Transverse colon (tissue), 4 donors: ENCODE measurements around the gene SERPINF2. TPM values are rescaled to one million over a fixed set of nuclear protein-coding genes. Genes with fewer than 3 reads are reported as not detected.

ENCODE experiments used
- DNase-seq: peaks from one replicate; pipeline ENCODE4 v3.0.0-alpha.2; 2019
- H3K27ac ChIP-seq, 4 donors: fragments of 200-600 bp; sonication (generic); 2 replicates each; pipeline ENCODE4 v1.5.1; 2016 to 2018; ENCODE audit warnings: inconsistent platforms in 4 of 4
- H3K27me3 ChIP-seq: fragments of 200-600 bp; sonication (generic); 2 replicates; pipeline ENCODE4 v1.5.1; 2017; ENCODE audit warnings: inconsistent platforms
- H3K36me3 ChIP-seq, 4 donors: fragments of 200-600 bp; sonication (generic); 2 replicates each; pipeline ENCODE4 v1.5.1; 2017 to 2019; ENCODE audit warnings: inconsistent platforms in 4 of 4
- H3K4me1 ChIP-seq, 4 donors: fragments of 200-600 bp; sonication (generic); 2 replicates each; pipeline ENCODE4 v1.5.1; 2017 to 2020; ENCODE audit warnings: inconsistent platforms in 4 of 4
- H3K4me3 ChIP-seq, 4 donors: fragments of 200-600 bp; sonication (generic); 1 replicate in 1 of 4; 2 replicates in 3 of 4; pipeline versions ENCODE4 v1.5.1 to v1.6.1; 2017 to 2019; ENCODE audit warnings: inconsistent platforms in 4 of 4
- H3K9me3 ChIP-seq, 2 donors: fragments of 200-600 bp; sonication (generic); 2 replicates each; pipeline ENCODE4 v1.5.1; 2017 to 2019; ENCODE audit warnings: inconsistent platforms in 2 of 2
- CTCF ChIP-seq, 5 experiments: fragments of 200-600 bp in 3 of 5; fragments of 450-650 bp in 2 of 5; sonication (generic) in 3 of 5; IDR thresholded peaks; 1 replicate in 2 of 5; 2 replicates in 3 of 5; pipeline ENCODE4 v1.5.1; 2016 to 2017; ENCODE audit warnings: antibody characterized with exemption in 5 of 5, inconsistent platforms in 3 of 5, mild to moderate bottlenecking in 2 of 5, moderate library complexity in 1 of 5
- EP300 ChIP-seq: sonication (generic); formaldehyde crosslinking; IDR thresholded peaks from one replicate; pipeline ENCODE4 v1.6.1; 2017; ENCODE audit warnings: antibody characterized with exemption, low read depth
- POLR2A ChIP-seq: fragments of 450-650 bp; IDR thresholded peaks from one replicate; pipeline ENCODE4 v1.6.1; 2016; ENCODE audit warnings: antibody characterized with exemption, mild to moderate bottlenecking, moderate library complexity
- POLR2AphosphoS5 ChIP-seq, 3 donors: sonication (generic); formaldehyde crosslinking; IDR thresholded peaks; one replicate each; pipeline ENCODE4 v1.6.1; 2016; ENCODE audit warnings: antibody characterized with exemption in 3 of 3
- WGBS, 2 donors: methylation state at CpG; one replicate each; pipeline ENCODE4 v1.1.5; 2018; ENCODE audit warnings: low coverage in 1 of 2; 5-methylcytosine and 5-hydroxymethylcytosine counted together
- in situ Hi-C, 4 donors: fragments of 200-750 bp; cut with MboI; loops; one replicate each; pipeline versions ENCODE4 v1.15.0 to v1.15.1; 2017; ENCODE audit warnings: low sequenced_read_pairs in 3 of 4, low pct_ligation_motif_present in 1 of 4, low pct_unique_long_range_greater_than_20kb in 1 of 4
- intact Hi-C: fragments of 100-400 bp; cut with DNase I; formaldehyde crosslinking; loops from one replicate; pipeline ENCODE4 v1.15.1; 2023; ENCODE audit warnings: low total_unique reads
- total RNA-seq, 4 donors: library from RNA; depleted of rRNA; stranded (reverse); fragments of >200 nt; gene quantifications; one replicate each; pipeline ENCODE4 v1.1.0, GENCODE V29; 2016

Gene SERPINF2
- total RNA-seq, 4 donors from 2014 or later: 3.2 to 10.5 (median 3.4) TPM; not detected in 1

GRCh38 chr17:1773696-1774181 lies 31.1 kb downstream of the SERPINF2 start:
- no peak for DNase-seq
- Histone ChIP-seq H3K4me3 (no peak overlapping the region), H3K36me3 (no peaks in the 10 kb centered on the region), H3K9me3 (no peaks in the 10 kb centered on the region), H3K4me1 (peaks cover 0 to 8% (median 5%) of the 10 kb centered on the region in 4 donors), H3K27ac (peak overlapping the region; percentile 20 to 70 (median 65)), H3K27me3 (no peaks in the 10 kb centered on the region)
- intact Hi-C loops (no loop called here), in situ Hi-C loops (no loop called here)
- 20 to 67% methylated on average over 1 to 7 of the region's 7 CpGs for WGBS, 2 donors
- TF ChIP-seq POLR2AphosphoS5 (IDR thresholded peaks at IDR 0.05) (peak in 1 of 3 donors; percentile 19), EP300 (no peak), POLR2A (peak; percentile 24), CTCF (IDR thresholded peaks at IDR 0.05) (no peak)

- no peaks in the 10 kb centered on the region for H3K36me3 ChIP-seq
- TF ChIP-seq EP300 (no peak), POLR2A (no peak), CTCF (IDR thresholded peaks at IDR 0.05) (no peak), POLR2AphosphoS5 (IDR thresholded peaks at IDR 0.05) (no peak)
- no peak overlapping the region for H3K4me3 ChIP-seq
- in situ Hi-C loops (no loop called here), intact Hi-C loops (no loop called here)
- 88 to 92% methylated on average over 4 to 21 of the region's 21 CpGs for WGBS, 2 donors
- H3K4me1 ChIP-seq: peaks cover under 1 to 16% (median 6%) of the 10 kb centered on the region in 4 donors
- no peak for DNase-seq
- H3K27me3 ChIP-seq: no peaks in the 10 kb centered on the region
- H3K27ac ChIP-seq: peak overlapping the region; percentile 20 to 70 (median 65)
- no peaks in the 10 kb centered on the region for H3K9me3 ChIP-seq
These were observed 31.9 kb downstream of the SERPINF2 start for GRCh38 chr17:1774390-1775176.

- H3K27ac ChIP-seq: no peak overlapping the region
- TF ChIP-seq POLR2A (no peak), POLR2AphosphoS5 (IDR thresholded peaks at IDR 0.05) (no peak), CTCF (IDR thresholded peaks at IDR 0.05) (no peak), EP300 (no peak)
- WGBS, 2 donors: 94 to 95% methylated on average over 4 to 10 of the region's 10 CpGs
- no peak overlapping the region for H3K4me3 ChIP-seq
- no peaks in the 10 kb centered on the region for H3K27me3 ChIP-seq
- no peaks in the 10 kb centered on the region for H3K9me3 ChIP-seq
- DNase-seq: no peak
- in situ Hi-C loops (no loop called here), intact Hi-C loops (no loop called here)
- peaks cover 12 to 33% (median 14%) of the 10 kb centered on the region in 4 donors for H3K4me1 ChIP-seq
- H3K36me3 ChIP-seq: peaks cover 0 to 5% (median 0%) of the 10 kb centered on the region in 4 donors
These were observed 33.7 kb downstream of the SERPINF2 start for GRCh38 chr17:1776328-1776727.

- H3K27me3 ChIP-seq: no peaks in the 10 kb centered on the region
- H3K4me1 ChIP-seq: peaks cover 14 to 37% (median 16%) of the 10 kb centered on the region in 4 donors
- H3K27ac ChIP-seq: no peak overlapping the region
- in situ Hi-C loops: no loop called here
- WGBS, 2 donors: 89 to 97% methylated on average over 5 to 7 of the region's 7 CpGs
- H3K9me3 ChIP-seq: no peaks in the 10 kb centered on the region
- no peak for DNase-seq
- H3K4me3 ChIP-seq: no peak overlapping the region
- no peak for TF ChIP-seq POLR2AphosphoS5 (IDR thresholded peaks at IDR 0.05)
- no peak for TF ChIP-seq EP300
- no peak for TF ChIP-seq CTCF (IDR thresholded peaks at IDR 0.05)
- no peak for TF ChIP-seq POLR2A
- intact Hi-C loops: no loop called here
- H3K36me3 ChIP-seq: peaks cover 0 to 6% (median 0%) of the 10 kb centered on the region in 4 donors
These were observed 34.2 kb downstream of the SERPINF2 start for GRCh38 chr17:1776857-1777256.
